ENCODE data around the gene MRPL17. TPM values are rescaled to one million over a fixed set of nuclear protein-coding genes. Genes with fewer than 3 reads are reported as not detected.

MRPL17 gene
- total and polyA plus RNA-seq, 9 of the 15 experiments (the other 6 are each of a cell fraction or from before 2014, with no cell fraction given) = 33.9 to 81.6 (median 43.9) TPM

DNA sequence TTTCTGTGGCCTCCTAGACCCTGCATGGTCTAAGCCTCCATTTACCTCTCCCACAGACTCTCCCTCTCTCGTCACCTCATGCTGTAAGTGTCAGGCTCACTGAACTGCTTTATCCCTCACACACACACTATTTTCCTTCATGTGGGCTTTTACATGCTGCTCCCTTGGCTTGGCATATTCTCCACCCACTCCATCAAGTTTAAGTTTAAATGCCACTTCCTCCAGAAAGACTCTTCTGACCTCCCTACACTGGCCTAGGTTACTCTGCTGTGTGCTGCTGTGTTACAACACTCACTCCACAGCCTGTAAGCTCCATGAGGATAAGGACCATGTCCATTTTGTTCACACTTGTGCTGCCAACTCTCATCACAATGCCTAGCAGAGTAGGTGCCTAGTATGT is 30.0 kb downstream of the MRPL17 start:
- no peaks in the 10 kb centered on the region for H3K9me1 ChIP-seq (ENCODE audit: control insufficient read depth, insufficient read depth, low read length)
- DNase-seq (ENCODE audit: extremely low read depth in 1 of 4, low spot score in 3 of 4) = no peak
- CTCF ChIA-PET (ENCODE audit: low intra/inter-chr PET ratio) = no interaction called here
- no peaks in the 10 kb centered on the region for H3K27me3 ChIP-seq (ENCODE audit: control insufficient read depth in 2 of 2, insufficient read depth in 2 of 2, low read length in 2 of 2)
- no peaks in the 10 kb centered on the region for H3K9me3 ChIP-seq (replicated peaks; ENCODE audit: control insufficient read depth, insufficient read depth, low read depth, low read length)
- peaks cover 9 to 16% of the 10 kb centered on the region in 2 experiments; a peak in 4 of 5 replicates for H3K4me1 ChIP-seq (replicated peaks in 1 of 2; ENCODE audit: control insufficient read depth in 2 of 2, insufficient read depth in 2 of 2, low read length in 2 of 2)
- FAIRE-seq = no peak
- H3K27ac ChIP-seq (ENCODE audit: extremely low read depth, low read depth, low read length) = no peak overlapping the region
- H3K9ac ChIP-seq (ENCODE audit: insufficient read depth in 1 of 2, low read depth in 2 of 2, low read length in 2 of 2) = no peak overlapping the region
- ATAC-seq = no peak
- no peaks in the 10 kb centered on the region for H4K20me1 ChIP-seq (replicated peaks; ENCODE audit: control insufficient read depth, insufficient read depth, low read length)
- intact Hi-C loops (cut with micrococcal nuclease) = no loop called here
- no peaks in the 10 kb centered on the region for H3K79me2 ChIP-seq (ENCODE audit: control insufficient read depth, insufficient read depth, low read length)
- WGBS (ENCODE audit: insufficient coverage, low coverage, missing lambda C conversion rate) = 86% methylated on average over 1 of the region's 1 CpG
- POLR2A ChIA-PET = no interaction called here
- in situ Hi-C loops (cut with MboI) = no loop called here
- no TSS peak for BruUV-seq (replicated peaks)
- no peak overlapping the region for H3K4me2 ChIP-seq (ENCODE audit: insufficient read depth, low read length)
- no peak overlapping the region for H2AFZ ChIP-seq (ENCODE audit: low read depth, low read length)
- no peak overlapping the region for H3K4me3 ChIP-seq
- no peaks in the 10 kb centered on the region for H3K36me3 ChIP-seq (ENCODE audit: control insufficient read depth, insufficient read depth, low read length)
- no peak for TF ChIP-seq TAF1 (IDR thresholded peaks at IDR 0.05; ENCODE audit: control insufficient read depth, extremely low read depth, insufficient read depth, low read length, severe bottlenecking)
- TF ChIP-seq, protein P1, sequence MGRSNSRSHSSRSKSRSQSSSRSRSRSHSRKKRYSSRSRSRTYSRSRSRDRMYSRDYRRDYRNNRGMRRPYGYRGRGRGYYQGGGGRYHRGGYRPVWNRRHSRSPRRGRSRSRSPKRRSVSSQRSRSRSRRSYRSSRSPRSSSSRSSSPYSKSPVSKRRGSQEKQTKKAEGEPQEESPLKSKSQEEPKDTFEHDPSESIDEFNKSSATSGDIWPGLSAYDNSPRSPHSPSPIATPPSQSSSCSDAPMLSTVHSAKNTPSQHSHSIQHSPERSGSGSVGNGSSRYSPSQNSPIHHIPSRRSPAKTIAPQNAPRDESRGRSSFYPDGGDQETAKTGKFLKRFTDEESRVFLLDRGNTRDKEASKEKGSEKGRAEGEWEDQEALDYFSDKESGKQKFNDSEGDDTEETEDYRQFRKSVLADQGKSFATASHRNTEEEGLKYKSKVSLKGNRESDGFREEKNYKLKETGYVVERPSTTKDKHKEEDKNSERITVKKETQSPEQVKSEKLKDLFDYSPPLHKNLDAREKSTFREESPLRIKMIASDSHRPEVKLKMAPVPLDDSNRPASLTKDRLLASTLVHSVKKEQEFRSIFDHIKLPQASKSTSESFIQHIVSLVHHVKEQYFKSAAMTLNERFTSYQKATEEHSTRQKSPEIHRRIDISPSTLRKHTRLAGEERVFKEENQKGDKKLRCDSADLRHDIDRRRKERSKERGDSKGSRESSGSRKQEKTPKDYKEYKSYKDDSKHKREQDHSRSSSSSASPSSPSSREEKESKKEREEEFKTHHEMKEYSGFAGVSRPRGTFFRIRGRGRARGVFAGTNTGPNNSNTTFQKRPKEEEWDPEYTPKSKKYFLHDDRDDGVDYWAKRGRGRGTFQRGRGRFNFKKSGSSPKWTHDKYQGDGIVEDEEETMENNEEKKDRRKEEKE (IDR thresholded peaks at IDR 0.05; ENCODE audit: borderline replicate concordance in 1 of 2, control insufficient read depth in 1 of 2, low read depth in 2 of 2, low read length in 1 of 2) = no peak
- TF ChIP-seq E2F3 (CRISPR knock-in tag; IDR thresholded peaks at IDR 0.05) = no peak
- TF ChIP-seq C11orf30 (IDR thresholded peaks at IDR 0.05; ENCODE audit: low read depth) = no peak
- TF ChIP-seq NR2F6 (CRISPR knock-in tag; IDR thresholded peaks at IDR 0.05) = no peak
- TF ChIP-seq TAF15 (IDR thresholded peaks at IDR 0.05; ENCODE audit: low read depth, low read length) = no peak
- TF ChIP-seq, protein P2, sequence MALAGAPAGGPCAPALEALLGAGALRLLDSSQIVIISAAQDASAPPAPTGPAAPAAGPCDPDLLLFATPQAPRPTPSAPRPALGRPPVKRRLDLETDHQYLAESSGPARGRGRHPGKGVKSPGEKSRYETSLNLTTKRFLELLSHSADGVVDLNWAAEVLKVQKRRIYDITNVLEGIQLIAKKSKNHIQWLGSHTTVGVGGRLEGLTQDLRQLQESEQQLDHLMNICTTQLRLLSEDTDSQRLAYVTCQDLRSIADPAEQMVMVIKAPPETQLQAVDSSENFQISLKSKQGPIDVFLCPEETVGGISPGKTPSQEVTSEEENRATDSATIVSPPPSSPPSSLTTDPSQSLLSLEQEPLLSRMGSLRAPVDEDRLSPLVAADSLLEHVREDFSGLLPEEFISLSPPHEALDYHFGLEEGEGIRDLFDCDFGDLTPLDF (CRISPR knock-in tag; IDR thresholded peaks at IDR 0.05) = no peak
- TF ChIP-seq, protein P3, sequence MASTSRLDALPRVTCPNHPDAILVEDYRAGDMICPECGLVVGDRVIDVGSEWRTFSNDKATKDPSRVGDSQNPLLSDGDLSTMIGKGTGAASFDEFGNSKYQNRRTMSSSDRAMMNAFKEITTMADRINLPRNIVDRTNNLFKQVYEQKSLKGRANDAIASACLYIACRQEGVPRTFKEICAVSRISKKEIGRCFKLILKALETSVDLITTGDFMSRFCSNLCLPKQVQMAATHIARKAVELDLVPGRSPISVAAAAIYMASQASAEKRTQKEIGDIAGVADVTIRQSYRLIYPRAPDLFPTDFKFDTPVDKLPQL (IDR thresholded peaks at IDR 0.05; ENCODE audit: extremely low read depth, insufficient read length) = no peak
- no peak for TF ChIP-seq SUPT5H (IDR thresholded peaks at IDR 0.05)
- no peak for TF ChIP-seq BCL6 (CRISPR knock-in tag; IDR thresholded peaks at IDR 0.05)
- no peak for TF ChIP-seq LARP7 (IDR thresholded peaks at IDR 0.05)
- TF ChIP-seq, protein P4, sequence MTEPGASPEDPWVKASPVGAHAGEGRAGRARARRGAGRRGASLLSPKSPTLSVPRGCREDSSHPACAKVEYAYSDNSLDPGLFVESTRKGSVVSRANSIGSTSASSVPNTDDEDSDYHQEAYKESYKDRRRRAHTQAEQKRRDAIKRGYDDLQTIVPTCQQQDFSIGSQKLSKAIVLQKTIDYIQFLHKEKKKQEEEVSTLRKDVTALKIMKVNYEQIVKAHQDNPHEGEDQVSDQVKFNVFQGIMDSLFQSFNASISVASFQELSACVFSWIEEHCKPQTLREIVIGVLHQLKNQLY (CRISPR knock-in tag; conservative IDR thresholded peaks at IDR 0.05) = no peak
- TF ChIP-seq AFF1 (IDR thresholded peaks at IDR 0.05; ENCODE audit: low read depth in 1 of 2, partially characterized antibody in 2 of 2) = no peak

Data from K562 (cell line).